SK-N-SH treated with all-trans-retinoic acid at 6 μM for 48 hours (cell line): ENCODE data around the gene MRPS22.

Experiments
- ATAC-seq: fragments of 200-7000 bp; cut with Tn5 transposase; 3 replicates; pipeline ENCODE4 v1.9.1; 2020; ENCODE audit warnings: mild to moderate bottlenecking, moderate library complexity
- ARNTL ChIP-seq: fragments of 450-650 bp; formaldehyde crosslinking; IDR thresholded peaks from 2 replicates; pipeline ENCODE4 v1.5.0; 2020; ENCODE audit warnings: low read depth, mild to moderate bottlenecking, moderate library complexity, borderline replicate concordance
- CSRNP3 ChIP-seq: fragments of 250-450 bp; sonication (Bioruptor Pico); IDR thresholded peaks from 2 replicates; pipeline ENCODE4 v1.5.1; 2021; ENCODE audit warnings: mild to moderate bottlenecking, moderate library complexity
- GLIS3 ChIP-seq: fragments of 250-450 bp; sonication (Bioruptor Pico); IDR thresholded peaks from 2 replicates; pipeline ENCODE4 v1.5.0; 2020; ENCODE audit warnings: mild to moderate bottlenecking, moderate library complexity
- ISL1 ChIP-seq: fragments of 250-450 bp; sonication (Bioruptor Pico); IDR thresholded peaks from 2 replicates; pipeline ENCODE4 v2.1.2; 2022; ENCODE audit warnings: mild to moderate bottlenecking, moderate library complexity
- OSR1 ChIP-seq: fragments of 250-450 bp; sonication (Bioruptor Pico); IDR thresholded peaks from 2 replicates; pipeline ENCODE4 v1.8.0; 2022; ENCODE audit warnings: moderate library complexity, mild to moderate bottlenecking, inconsistent platforms
- PATZ1 ChIP-seq: fragments of 250-450 bp; sonication (Bioruptor Pico); IDR thresholded peaks from 2 replicates; pipeline ENCODE4 v1.8.0; 2020; ENCODE audit warnings: mild to moderate bottlenecking, moderate library complexity, borderline replicate concordance
- POU6F1 ChIP-seq: fragments of 250-450 bp; sonication (Bioruptor Pico); IDR thresholded peaks from 2 replicates; pipeline ENCODE4 v1.8.0; 2021; ENCODE audit warnings: low read depth, mild to moderate bottlenecking, moderate library complexity, borderline replicate concordance
- PPARA ChIP-seq: fragments of 250-450 bp; sonication (Bioruptor Pico); IDR thresholded peaks from 2 replicates; pipeline ENCODE4 v1.5.0; 2020; ENCODE audit warnings: mild to moderate bottlenecking, borderline replicate concordance
- RARB ChIP-seq: fragments of 250-450 bp; sonication (Bioruptor Pico); IDR thresholded peaks from 2 replicates; pipeline ENCODE4 v1.8.0; 2021; ENCODE audit warnings: mild to moderate bottlenecking, moderate library complexity
- TCF4 ChIP-seq: fragments of 250-450 bp; sonication (Bioruptor Pico); IDR thresholded peaks from 2 replicates; pipeline ENCODE4 v1.8.0; 2021; ENCODE audit warnings: mild to moderate bottlenecking, moderate library complexity, borderline replicate concordance
- TOX ChIP-seq: fragments of 250-450 bp; sonication (Bioruptor Pico); IDR thresholded peaks from 2 replicates; pipeline ENCODE4 v1.8.0; 2021; ENCODE audit warnings: mild to moderate bottlenecking, moderate library complexity, borderline replicate concordance
- ZC3H10 ChIP-seq: fragments of 250-450 bp; sonication (Bioruptor Pico); IDR thresholded peaks from 2 replicates; pipeline ENCODE4 v1.5.1; 2021; ENCODE audit warnings: mild to moderate bottlenecking, moderate library complexity
- ZNF565 ChIP-seq: fragments of 450-650 bp; formaldehyde crosslinking; conservative IDR thresholded peaks from 2 replicates; pipeline ENCODE4 v1.5.0; 2020; ENCODE audit warnings: low read depth, mild to moderate bottlenecking, moderate library complexity
- ZNF8 ChIP-seq: fragments of 450-650 bp; formaldehyde crosslinking; IDR thresholded peaks from 2 replicates; pipeline ENCODE4 v1.5.0; 2020; ENCODE audit warnings: mild to moderate bottlenecking, moderate library complexity
- TF ChIP-seq, protein P1 (sequence below): fragments of 250-450 bp; sonication (Bioruptor Pico); IDR thresholded peaks from 2 replicates; pipeline ENCODE4 v1.5.1; 2020; ENCODE audit warnings: low read depth, mild to moderate bottlenecking, moderate library complexity
- TF ChIP-seq, protein P2 (sequence below): fragments of 250-450 bp; sonication (Bioruptor Pico); IDR thresholded peaks from 2 replicates; pipeline ENCODE4 v1.5.0; 2020; ENCODE audit warnings: mild to moderate bottlenecking, moderate library complexity

Gene MRPS22

DNA sequence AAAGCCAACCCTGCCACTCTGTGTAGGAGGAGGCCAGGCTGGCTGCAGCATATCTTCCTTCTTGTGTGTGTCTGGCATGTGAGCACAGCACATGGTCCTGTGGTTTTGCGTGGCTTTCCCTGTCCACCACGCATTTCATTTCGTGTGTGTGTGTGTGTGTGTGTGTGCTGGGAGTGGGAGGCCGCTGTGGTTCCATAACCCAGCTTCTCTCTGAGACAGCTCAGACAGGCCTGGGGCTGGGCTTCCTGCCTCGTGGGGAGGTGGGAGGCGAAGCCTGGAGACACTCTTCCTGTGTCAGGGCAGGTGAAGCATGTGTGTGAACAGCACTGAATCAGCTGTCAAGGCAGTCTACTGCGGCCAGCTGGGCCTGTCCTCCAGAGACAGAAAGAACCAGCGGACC, 16.0 kb upstream of the MRPS22 start (continued):
- TF ChIP-seq, protein P1, sequence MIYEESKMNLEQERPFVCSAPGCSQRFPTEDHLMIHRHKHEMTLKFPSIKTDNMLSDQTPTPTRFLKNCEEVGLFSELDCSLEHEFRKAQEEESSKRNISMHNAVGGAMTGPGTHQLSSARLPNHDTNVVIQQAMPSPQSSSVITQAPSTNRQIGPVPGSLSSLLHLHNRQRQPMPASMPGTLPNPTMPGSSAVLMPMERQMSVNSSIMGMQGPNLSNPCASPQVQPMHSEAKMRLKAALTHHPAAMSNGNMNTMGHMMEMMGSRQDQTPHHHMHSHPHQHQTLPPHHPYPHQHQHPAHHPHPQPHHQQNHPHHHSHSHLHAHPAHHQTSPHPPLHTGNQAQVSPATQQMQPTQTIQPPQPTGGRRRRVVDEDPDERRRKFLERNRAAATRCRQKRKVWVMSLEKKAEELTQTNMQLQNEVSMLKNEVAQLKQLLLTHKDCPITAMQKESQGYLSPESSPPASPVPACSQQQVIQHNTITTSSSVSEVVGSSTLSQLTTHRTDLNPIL (CRISPR knock-in tag) = no peak
- TF ChIP-seq RARB (CRISPR knock-in tag) (no peak), TCF4 (CRISPR knock-in tag) (no peak), ZNF8 (no peak)
- TF ChIP-seq, all 23 proteins: peak for 0

DNA sequence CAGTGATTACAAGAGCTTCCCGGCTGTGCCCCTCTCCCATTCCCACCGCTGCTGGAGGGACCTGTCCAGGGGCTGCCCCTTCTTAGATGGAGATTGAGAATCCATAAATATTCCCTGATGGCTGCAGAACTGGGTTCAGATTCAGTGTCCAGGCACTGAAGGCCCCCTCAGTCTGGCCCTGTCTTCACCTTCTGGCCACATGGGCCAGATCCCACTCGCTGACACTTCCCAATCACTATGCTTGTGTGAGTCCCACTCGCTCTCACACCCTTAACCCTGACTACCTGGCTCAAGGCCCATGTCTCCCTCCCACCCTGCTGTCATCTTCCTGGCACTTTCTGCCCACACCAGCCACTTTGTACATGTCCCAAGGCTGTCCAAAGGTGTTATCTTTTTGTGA, 15.5 kb upstream of the MRPS22 start:
- TF ChIP-seq ZNF8 (no peak), ZC3H10 (CRISPR knock-in tag) (no peak), GLIS3 (no peak), OSR1 (CRISPR knock-in tag) (no peak), PPARA (CRISPR knock-in tag) (no peak), TOX (CRISPR knock-in tag) (no peak), ARNTL (CRISPR knock-in tag) (no peak)
- TF ChIP-seq, protein P2, sequence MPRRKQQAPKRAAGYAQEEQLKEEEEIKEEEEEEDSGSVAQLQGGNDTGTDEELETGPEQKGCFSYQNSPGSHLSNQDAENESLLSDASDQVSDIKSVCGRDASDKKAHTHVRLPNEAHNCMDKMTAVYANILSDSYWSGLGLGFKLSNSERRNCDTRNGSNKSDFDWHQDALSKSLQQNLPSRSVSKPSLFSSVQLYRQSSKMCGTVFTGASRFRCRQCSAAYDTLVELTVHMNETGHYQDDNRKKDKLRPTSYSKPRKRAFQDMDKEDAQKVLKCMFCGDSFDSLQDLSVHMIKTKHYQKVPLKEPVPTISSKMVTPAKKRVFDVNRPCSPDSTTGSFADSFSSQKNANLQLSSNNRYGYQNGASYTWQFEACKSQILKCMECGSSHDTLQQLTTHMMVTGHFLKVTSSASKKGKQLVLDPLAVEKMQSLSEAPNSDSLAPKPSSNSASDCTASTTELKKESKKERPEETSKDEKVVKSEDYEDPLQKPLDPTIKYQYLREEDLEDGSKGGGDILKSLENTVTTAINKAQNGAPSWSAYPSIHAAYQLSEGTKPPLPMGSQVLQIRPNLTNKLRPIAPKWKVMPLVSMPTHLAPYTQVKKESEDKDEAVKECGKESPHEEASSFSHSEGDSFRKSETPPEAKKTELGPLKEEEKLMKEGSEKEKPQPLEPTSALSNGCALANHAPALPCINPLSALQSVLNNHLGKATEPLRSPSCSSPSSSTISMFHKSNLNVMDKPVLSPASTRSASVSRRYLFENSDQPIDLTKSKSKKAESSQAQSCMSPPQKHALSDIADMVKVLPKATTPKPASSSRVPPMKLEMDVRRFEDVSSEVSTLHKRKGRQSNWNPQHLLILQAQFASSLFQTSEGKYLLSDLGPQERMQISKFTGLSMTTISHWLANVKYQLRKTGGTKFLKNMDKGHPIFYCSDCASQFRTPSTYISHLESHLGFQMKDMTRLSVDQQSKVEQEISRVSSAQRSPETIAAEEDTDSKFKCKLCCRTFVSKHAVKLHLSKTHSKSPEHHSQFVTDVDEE (CRISPR knock-in tag) = no peak
- no peak for ATAC-seq

DNA sequence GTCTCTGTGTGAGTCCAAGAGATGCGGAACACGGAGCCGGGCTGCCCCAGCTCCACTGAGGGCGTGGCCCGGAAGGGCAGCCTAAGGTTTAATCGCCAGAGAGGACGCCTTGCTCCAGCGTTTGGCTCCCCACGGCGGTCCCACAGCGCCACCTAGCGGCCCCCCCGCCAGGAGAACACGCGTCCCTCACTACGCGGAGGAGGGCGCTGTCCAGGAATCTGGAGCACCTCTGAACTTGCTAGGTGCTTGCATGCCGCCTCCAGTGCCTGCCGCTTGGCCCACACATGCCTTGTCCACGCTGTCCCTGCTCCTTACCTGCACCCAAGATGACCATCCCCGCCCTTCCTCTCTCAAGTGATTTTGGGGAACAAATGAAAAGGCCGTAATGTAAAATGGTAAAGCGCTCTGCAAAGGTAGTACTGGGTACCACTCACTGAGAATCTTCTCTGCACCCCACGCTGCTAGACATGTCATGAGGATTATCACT, 14.4 kb upstream of the MRPS22 start:
- peak; percentile 100 for ATAC-seq
- no peak for TF ChIP-seq PATZ1 (CRISPR knock-in tag)
- TF ChIP-seq, protein P2 (CRISPR knock-in tag) = no peak
- no peak for TF ChIP-seq ARNTL (CRISPR knock-in tag)
- TF ChIP-seq ZC3H10 (CRISPR knock-in tag) = no peak
- no peak for TF ChIP-seq CSRNP3 (CRISPR knock-in tag)
- TF ChIP-seq ZNF565 = no peak
- TF ChIP-seq ISL1 (CRISPR knock-in tag) = no peak
- TF ChIP-seq POU6F1 (CRISPR knock-in tag) = no peak
- no peak for TF ChIP-seq ZNF8
